Retinal pigment epithelial cell (primary cell): ENCODE data around the gene DSCAML1.

Experiments used
- DNase-seq: peaks from one replicate; pipeline ENCODE4 v3.0.0-alpha.2; 2010; ENCODE audit warnings: low read depth
- H3K4me3 ChIP-seq: 2 replicates; pipeline ENCODE4 v1.5.1; 2011; ENCODE audit warnings: mild to moderate bottlenecking, low read length, control low read depth, moderate library complexity
- CTCF ChIP-seq: conservative IDR thresholded peaks from 2 replicates; pipeline ENCODE4 v1.5.1; 2011; ENCODE audit warnings: low read depth, low read length, control low read depth, inconsistent platforms

DSCAML1 gene

GRCh38 chr11:117684731-117685130, 112.3 kb downstream of the DSCAML1 start:
- TF ChIP-seq CTCF, result no peak
- no peak for DNase-seq
- H3K4me3 ChIP-seq, result no peak overlapping the region

GRCh38 chr11:117684111-117684510, 112.9 kb downstream of the DSCAML1 start:
- no peak for DNase-seq
- TF ChIP-seq CTCF, result no peak
- no peak overlapping the region for H3K4me3 ChIP-seq

GRCh38 chr11:117681438-117681837, 115.6 kb downstream of the DSCAML1 start:
- DNase-seq, result no peak
- no peak for TF ChIP-seq CTCF
- no peak overlapping the region for H3K4me3 ChIP-seq

GRCh38 chr11:117679461-117679860, 117.6 kb downstream of the DSCAML1 start:
- no peak for DNase-seq
- no peak for TF ChIP-seq CTCF
- H3K4me3 ChIP-seq, result no peak overlapping the region

GRCh38 chr11:117678658-117679406, 118.2 kb downstream of the DSCAML1 start:
- H3K4me3 ChIP-seq, result no peak overlapping the region
- no peak for DNase-seq
- TF ChIP-seq CTCF, result no peak

GRCh38 chr11:117677729-117678310, 119.2 kb downstream of the DSCAML1 start:
- DNase-seq, result no peak
- no peak overlapping the region for H3K4me3 ChIP-seq
- TF ChIP-seq CTCF, result no peak

- no peak for DNase-seq
- H3K4me3 ChIP-seq, result no peak overlapping the region
- TF ChIP-seq CTCF, result no peak
These were observed 120.5 kb downstream of the DSCAML1 start for GRCh38 chr11:117676501-117676900.
